HEK293T (cell line): Measurements from ENCODE around the gene AP3B2.

Source experiments
- CTCF ChIA-PET: fragments of 350-600 bp; formaldehyde crosslinking; extraction: SDS; loops from one replicate; lab custom pipeline; 2021; ENCODE audit warnings: antibody characterized with exemption, inconsistent platforms; lab: Yijun Ruan, JAX
- POLR2A ChIA-PET: fragments of 350-600 bp; formaldehyde crosslinking; extraction: SDS; loops from one replicate; lab custom pipeline; 2020; ENCODE audit warnings: antibody characterized with exemption, inconsistent platforms; lab: Yijun Ruan, JAX
- DNase-seq: peaks from one replicate; pipeline ENCODE4 v3.0.0; 2012; ENCODE audit warnings: mixed read lengths; ENCODE audit errors: extremely low spot score
- ARNT ChIP-seq: fragments of 450-650 bp; IDR thresholded peaks from 2 replicates; pipeline ENCODE4 v1.6.1; 2017; ENCODE audit warnings: mild to moderate bottlenecking
- BHLHE40 ChIP-seq: fragments of 450-650 bp; IDR thresholded peaks from 2 replicates; pipeline ENCODE4 v1.6.1; 2016; ENCODE audit warnings: mild to moderate bottlenecking, moderate library complexity, borderline replicate concordance
- CTBP1 ChIP-seq: fragments of 450-650 bp; IDR thresholded peaks from 2 replicates; pipeline ENCODE4 v1.6.1; 2016; ENCODE audit warnings: borderline replicate concordance
- ELF4 ChIP-seq: fragments of 450-650 bp; IDR thresholded peaks from 2 replicates; pipeline ENCODE4 v1.6.1; 2017; ENCODE audit warnings: antibody characterized with exemption
- FOXA1 ChIP-seq: fragments of 450-650 bp; IDR thresholded peaks from 2 replicates; pipeline ENCODE4 v1.6.1; 2016; ENCODE audit warnings: mild to moderate bottlenecking
- FOXK2 ChIP-seq: fragments of 450-650 bp; IDR thresholded peaks from 2 replicates; pipeline ENCODE4 v1.6.1; 2016; ENCODE audit warnings: mild to moderate bottlenecking
- FOXM1 ChIP-seq: fragments of 450-650 bp; IDR thresholded peaks from 2 replicates; pipeline ENCODE4 v1.6.1; 2017; ENCODE audit warnings: mild to moderate bottlenecking, borderline replicate concordance
- HDGF ChIP-seq: fragments of 450-650 bp; IDR thresholded peaks from 2 replicates; pipeline ENCODE4 v1.6.1; 2017; ENCODE audit warnings: antibody characterized with exemption, borderline replicate concordance
- L3MBTL2 ChIP-seq: fragments of 450-650 bp; conservative IDR thresholded peaks from 2 replicates; pipeline ENCODE4 v1.6.1; 2016; ENCODE audit warnings: mild to moderate bottlenecking
- LEF1 ChIP-seq: fragments of 450-650 bp; IDR thresholded peaks from 2 replicates; pipeline ENCODE4 v1.6.1; 2017; ENCODE audit warnings: mild to moderate bottlenecking, borderline replicate concordance
- NFRKB ChIP-seq: fragments of 450-650 bp; IDR thresholded peaks from 2 replicates; pipeline ENCODE4 v1.6.1; 2016; ENCODE audit warnings: mild to moderate bottlenecking, moderate library complexity
- SP1 ChIP-seq: fragments of 450-650 bp; IDR thresholded peaks from 2 replicates; pipeline ENCODE4 v1.6.1; 2017
- SUZ12 ChIP-seq: fragments of 450-650 bp; IDR thresholded peaks from 2 replicates; pipeline ENCODE4 v1.6.1; 2016; ENCODE audit warnings: mild to moderate bottlenecking
- TARDBP ChIP-seq: fragments of 450-650 bp; IDR thresholded peaks from 2 replicates; pipeline ENCODE4 v1.6.1; 2016
- ZNF384 ChIP-seq: fragments of 450-650 bp; IDR thresholded peaks from 2 replicates; pipeline ENCODE4 v1.6.1; 2016
- TF ChIP-seq, protein P1 (sequence below): fragments of 450-650 bp; IDR thresholded peaks from 2 replicates; pipeline ENCODE4 v1.6.1; 2016

AP3B2 gene

DNA sequence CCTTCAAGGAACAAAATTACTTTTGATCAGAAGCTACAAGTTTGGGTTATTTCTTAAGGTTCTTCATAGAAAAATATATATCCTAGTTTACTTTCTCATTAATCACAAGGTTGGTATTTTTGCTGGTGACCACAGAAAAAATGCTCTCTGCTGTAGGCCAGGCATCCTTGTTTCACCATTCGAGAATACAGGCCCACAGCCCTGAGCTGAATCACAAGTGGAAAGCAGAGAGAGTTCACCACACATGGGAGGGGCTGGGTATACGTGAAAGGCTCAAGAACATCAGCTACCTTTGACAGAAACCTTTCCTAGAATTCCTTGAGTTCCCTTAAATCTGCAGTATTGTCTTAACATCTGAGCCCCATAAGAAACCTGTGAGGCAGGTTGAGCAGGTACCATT, 85.7 kb downstream of the AP3B2 start:
- POLR2A ChIA-PET: interaction anchor here (0.9 kb wide), 1 partner anchor 57 kb away, joined by 3 read pairs; no protein-coding TSS in a partner anchor
- CTCF ChIA-PET: no interaction called here
- no peak for TF ChIP-seq SP1
- no peak for TF ChIP-seq LEF1
- TF ChIP-seq L3MBTL2: no peak
- TF ChIP-seq, protein P1, sequence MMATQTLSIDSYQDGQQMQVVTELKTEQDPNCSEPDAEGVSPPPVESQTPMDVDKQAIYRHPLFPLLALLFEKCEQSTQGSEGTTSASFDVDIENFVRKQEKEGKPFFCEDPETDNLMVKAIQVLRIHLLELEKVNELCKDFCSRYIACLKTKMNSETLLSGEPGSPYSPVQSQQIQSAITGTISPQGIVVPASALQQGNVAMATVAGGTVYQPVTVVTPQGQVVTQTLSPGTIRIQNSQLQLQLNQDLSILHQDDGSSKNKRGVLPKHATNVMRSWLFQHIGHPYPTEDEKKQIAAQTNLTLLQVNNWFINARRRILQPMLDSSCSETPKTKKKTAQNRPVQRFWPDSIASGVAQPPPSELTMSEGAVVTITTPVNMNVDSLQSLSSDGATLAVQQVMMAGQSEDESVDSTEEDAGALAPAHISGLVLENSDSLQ: no peak
- TF ChIP-seq ELF4: no peak
- TF ChIP-seq NFRKB: no peak
- TF ChIP-seq HDGF: no peak
- no peak for TF ChIP-seq FOXM1
- no peak for TF ChIP-seq TARDBP
- TF ChIP-seq ARNT: no peak
- no peak for DNase-seq

GRCh38 chr15:82621970-82622369, 87.7 kb downstream of the AP3B2 start:
- DNase-seq: peak; percentile 29
- TF ChIP-seq FOXK2 (no peak), FOXM1 (no peak), ARNT (no peak), SUZ12 (no peak), ELF4 (no peak)
- POLR2A ChIA-PET: no interaction called here
- CTCF ChIA-PET: interaction anchor here (0.8 kb wide), 1 partner anchor 74 kb away, joined by 3 read pairs; no protein-coding TSS in a partner anchor

GRCh38 chr15:82613747-82614146, 95.9 kb downstream of the AP3B2 start:
- POLR2A ChIA-PET: no interaction called here

GRCh38 chr15:82611348-82611747, 98.3 kb downstream of the AP3B2 start:
- CTCF ChIA-PET: no interaction called here
- no peak for DNase-seq
- POLR2A ChIA-PET: no interaction called here
- TF ChIP-seq FOXA1: no peak
- no peak for TF ChIP-seq L3MBTL2
- TF ChIP-seq ARNT: no peak
- TF ChIP-seq SP1: no peak
- TF ChIP-seq NFRKB: no peak

More at GRCh38 chr15:82613747-82614146, 95.9 kb downstream of the AP3B2 start:
- CTCF ChIA-PET: no interaction called here
- no peak for TF ChIP-seq NFRKB
- TF ChIP-seq, protein P1: no peak
- TF ChIP-seq HDGF: no peak
- TF ChIP-seq BHLHE40: no peak
- no peak for TF ChIP-seq SUZ12
- TF ChIP-seq FOXM1: no peak
- no peak for TF ChIP-seq LEF1
- no peak for TF ChIP-seq FOXA1
- no peak for TF ChIP-seq FOXK2
- TF ChIP-seq CTBP1: no peak
- no peak for TF ChIP-seq ZNF384
- no peak for TF ChIP-seq ELF4
- TF ChIP-seq SP1: no peak
- no peak for TF ChIP-seq L3MBTL2
- no peak for TF ChIP-seq TARDBP
- TF ChIP-seq ARNT: no peak
- no peak for DNase-seq
